ENCODE measurements around the gene BCL6B.

BCL6B gene

GRCh38 chr17:7010523-7010922, 12.3 kb upstream of the BCL6B start:
- DNase-seq (ENCODE audit: low read depth), result no peak

DNA sequence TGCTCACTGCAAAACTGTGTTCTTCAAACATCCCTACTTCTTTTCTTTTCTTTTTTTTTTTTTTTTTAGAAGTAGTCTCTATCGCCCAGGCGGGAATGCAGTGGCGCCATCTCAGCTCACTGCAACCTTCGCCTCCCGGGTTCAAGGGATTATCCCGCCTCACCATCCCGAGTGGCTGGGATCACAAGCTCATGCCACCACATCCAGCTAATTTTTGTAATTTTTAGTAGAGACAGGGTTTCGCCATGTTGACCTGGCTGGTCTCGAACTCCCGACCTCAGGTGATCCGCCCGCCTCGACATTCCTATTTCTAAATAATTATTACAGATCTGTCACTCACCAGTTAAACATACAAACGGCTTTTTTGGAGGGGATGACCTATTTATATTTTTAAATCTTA, 11.4 kb upstream of the BCL6B start:
- no peak for DNase-seq (ENCODE audit: low read depth)

GRCh38 chr17:7011942-7012254, 11.0 kb upstream of the BCL6B start:
- no peak for DNase-seq (ENCODE audit: low read depth)

DNA sequence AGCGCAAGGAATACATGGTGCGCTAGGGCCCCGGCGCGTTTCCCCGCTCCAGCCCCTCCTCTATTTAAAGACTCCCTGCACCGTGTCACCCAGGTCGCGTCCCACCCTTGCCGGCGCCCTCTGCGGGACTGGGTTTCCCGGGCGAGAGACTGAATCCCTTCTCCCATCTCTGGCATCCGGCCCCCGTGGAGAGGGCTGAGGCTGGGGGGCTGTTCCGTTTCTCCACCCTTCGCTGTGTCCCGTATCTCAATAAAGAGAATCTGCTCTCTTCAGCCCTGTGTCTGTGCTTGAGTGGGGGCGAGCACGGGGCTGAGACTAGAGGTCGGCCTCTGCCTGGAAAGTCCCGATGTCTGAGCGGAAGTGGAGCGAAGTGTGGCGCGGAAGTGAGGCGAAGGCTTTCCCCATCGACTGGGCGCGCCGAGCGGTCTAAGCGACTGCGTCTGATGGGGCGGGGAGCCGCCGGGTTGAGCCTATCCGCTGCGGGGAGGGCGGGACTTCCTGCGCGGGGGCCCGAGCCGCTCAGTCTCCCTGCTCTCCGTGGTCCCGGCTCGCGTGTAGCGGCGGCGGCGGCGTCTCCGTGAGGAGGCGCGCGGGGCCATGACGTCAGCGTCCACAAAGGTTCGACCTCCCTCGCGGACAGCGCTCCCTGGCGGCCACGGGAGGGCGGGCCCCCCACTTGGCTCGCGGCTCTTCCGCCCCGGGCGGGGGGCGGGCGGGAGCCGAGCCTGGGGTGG, 8.4 kb upstream of the BCL6B start:
- peak; percentile 97 for DNase-seq (ENCODE audit: low read depth)

DNA sequence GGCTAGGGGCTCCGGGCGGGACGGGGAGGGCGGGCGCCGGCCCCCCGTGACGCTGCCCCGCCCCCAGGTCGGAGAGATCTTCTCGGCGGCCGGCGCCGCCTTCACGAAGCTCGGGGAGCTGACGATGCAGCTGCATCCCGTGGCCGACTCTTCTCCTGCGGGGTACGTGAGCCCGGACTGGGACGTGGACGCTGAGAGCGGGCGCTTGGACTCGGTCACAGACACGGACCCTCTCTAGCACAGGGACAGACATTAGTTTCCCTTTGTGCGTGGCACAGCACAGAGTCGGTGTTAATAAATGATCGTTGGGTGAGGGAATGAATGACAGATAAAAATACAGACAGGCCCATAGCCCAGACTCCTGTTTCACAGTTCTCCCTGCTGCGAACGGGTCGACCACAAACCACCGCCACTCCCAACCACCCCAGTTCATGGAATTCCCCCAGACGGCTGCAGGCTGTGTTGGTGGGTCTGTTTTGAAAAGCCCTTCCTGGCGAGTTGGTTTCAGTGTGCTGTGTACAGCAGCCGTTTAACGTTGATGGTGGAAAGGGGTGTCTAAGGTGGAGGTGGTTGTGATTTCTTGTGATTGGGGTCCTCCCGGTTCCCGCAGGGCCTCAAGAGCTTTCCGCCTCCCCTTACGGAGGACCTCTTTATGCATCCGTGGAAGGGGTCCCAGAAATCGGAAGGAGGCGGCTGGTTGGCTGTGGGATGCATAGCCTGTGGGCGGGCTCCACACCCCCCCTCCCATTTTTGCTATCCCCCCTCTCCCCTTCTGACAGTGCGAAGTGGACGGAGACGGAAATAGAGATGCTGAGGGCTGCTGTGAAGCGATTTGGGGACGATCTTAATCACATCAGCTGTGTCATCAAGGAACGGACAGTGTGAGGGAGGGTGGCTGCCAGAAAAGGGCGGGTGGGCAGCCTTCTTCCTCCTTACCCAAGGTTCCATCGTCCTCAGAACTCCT, 7.6 kb upstream of the BCL6B start:
- peak; percentile 56 for DNase-seq (ENCODE audit: low read depth)

DNA sequence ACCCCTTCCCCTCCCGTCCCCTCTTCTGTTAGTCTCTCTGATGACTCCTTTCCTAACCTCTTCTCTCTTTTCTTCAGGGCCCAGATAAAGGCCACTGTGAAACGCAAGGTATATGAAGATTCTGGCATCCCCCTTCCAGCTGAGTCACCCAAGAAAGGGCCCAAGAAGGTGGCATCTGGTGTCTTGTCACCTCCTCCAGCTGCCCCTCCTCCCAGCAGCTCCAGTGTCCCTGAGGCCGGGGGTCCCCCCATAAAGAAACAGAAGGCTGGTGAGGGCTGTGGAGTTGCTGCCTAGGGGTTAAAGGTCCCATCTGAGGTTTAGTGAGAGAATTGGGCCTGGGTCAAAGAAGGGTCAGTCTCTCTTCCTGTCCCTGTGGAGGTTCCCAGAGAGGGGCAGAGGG, 6.4 kb upstream of the BCL6B start:
- DNase-seq (ENCODE audit: low read depth), result no peak

DNA sequence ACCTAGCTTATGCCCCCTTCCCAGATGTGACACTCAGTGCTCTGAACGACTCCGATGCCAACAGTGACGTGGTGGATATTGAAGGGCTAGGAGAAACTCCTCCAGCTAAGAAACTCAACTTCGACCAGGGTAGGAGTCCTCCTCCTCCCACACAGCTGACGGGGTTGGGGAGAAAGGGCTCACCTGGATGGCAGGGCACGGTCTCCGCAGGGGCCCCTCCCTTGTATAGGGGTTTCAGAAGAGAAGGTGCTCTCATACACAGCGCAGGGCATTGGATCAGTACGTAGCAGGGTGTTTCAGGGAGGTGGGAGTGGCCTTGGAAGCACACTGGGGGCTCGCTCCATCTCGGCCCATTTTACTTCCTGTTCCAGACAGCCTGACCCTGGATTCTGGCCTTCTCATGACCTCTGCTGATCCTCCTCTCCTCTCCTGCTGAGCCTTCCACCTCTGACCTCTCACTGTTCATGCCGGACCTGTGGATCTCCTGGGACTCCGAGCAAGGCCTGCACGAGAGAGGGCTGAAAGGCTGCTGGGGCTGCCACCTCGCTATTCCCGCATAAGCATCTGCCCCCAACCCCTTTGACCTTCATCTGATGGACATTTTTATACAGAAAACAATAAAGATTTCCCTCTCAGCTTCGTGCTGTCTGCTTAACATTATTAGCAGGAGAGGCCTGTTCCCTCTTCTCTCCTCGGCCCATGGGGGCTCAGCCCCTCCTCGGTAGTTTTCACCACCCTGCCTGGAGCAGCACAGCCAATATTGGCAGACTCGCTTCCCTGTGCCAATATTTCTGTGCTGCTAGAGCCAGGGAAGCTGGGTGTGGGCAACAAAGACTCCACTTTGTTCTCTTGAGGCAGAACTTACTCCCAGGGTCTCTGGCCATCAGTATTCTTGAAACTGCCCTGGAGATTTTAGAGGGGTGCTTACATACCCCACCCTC, 5.7 kb upstream of the BCL6B start:
- DNase-seq (ENCODE audit: low read depth), result no peak

GRCh38 chr17:7017827-7018200, 5.0 kb upstream of the BCL6B start:
- DNase-seq (ENCODE audit: low read depth), result no peak

- DNase-seq (ENCODE audit: low read depth), result no peak
Observed at GRCh38 chr17:7018331-7018964, 4.4 kb upstream of the BCL6B start.

DNA sequence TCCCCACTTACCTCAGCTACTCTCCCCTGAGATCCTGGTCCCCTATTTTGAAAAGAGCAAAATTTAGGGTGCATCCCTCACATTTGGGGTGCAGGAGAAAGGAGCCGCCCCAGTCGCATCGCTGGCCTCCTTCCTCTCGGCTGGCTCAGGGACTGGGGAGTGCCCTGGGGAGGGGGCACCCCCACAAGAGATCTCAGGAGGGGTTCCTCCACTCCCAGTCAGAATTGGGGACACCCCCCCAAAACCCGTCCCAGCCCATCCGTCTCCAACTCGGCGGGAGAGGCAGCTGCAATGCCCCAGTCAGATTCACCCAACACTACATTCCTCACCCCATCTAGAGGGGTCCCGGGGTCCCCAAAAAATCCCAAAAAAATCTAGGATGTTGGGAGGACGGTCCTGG, 3.5 kb upstream of the BCL6B start:
- DNase-seq (ENCODE audit: low read depth), result no peak

GRCh38 chr17:7019839-7020519, 2.9 kb upstream of the BCL6B start:
- no peak for DNase-seq (ENCODE audit: low read depth)

- no peak for DNase-seq (ENCODE audit: low read depth)
Observed at GRCh38 chr17:7020894-7021664, 1.8 kb upstream of the BCL6B start.

DNA sequence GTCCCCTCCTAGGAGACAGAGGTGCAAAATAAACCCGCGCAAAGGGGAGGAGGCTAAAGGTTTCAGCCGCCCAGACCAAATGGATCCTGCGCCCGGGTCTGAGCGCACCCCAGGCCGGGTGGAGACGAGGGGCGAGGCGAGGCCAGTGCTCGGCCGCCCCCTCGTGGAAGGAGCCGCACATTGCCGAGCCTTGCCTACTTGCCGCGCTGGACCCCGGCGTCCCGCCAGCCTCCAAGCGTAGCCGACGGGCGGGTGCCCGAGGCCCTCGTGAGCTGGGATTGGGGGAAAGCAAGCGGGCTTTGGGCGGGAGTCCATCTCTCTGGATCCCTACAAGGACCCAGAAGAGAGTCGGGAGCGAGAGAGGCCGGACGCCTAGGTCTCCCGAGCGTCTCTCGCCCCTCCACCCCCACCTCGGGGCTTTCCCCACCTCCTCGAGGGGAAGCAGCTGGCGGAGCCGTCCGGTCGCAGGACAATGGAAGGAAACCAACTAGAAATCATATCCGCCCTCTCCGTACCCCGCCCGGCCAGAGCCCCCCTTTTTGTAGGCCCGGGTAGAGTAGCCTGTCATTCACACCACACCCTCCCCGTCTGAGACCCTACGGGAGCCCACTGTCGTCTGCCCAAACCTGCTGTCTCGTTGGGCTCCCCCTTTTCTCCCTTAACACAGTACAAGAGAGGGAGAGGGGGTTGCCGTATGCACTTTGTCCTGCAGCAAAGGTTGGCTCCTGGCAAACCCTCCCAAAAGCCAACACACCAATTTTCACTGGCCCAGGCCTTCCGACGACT, 664 bp upstream of the BCL6B start:
- DNase-seq (ENCODE audit: low read depth), result peak; percentile 57

DNA sequence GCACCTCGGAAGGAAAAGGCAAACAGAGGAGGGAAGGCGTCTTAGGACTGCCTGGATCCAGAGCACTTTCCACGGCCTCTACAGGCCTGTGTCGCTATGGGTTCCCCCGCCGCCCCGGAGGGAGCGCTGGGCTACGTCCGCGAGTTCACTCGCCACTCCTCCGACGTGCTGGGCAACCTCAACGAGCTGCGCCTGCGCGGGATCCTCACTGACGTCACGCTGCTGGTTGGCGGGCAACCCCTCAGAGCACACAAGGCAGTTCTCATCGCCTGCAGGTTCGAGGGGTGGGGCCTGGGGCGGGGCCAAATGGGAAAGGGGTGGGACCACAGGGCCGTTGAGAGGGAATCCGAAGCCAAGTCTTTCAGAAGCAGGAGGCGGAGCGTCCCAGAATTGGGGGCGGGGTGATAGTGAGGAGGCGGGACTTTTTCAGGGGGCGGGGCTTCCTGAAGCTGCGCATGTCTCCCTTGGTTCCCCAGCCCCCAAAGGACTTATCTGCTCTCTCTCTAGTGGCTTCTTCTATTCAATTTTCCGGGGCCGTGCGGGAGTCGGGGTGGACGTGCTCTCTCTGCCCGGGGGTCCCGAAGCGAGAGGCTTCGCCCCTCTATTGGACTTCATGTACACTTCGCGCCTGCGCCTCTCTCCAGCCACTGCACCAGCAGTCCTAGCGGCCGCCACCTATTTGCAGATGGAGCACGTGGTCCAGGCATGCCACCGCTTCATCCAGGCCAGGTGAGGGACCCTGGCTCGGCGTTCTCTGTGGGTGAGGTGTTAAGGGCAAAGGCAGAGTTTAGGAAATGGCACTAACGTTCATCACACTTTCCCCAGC, 939 bp downstream of the BCL6B start:
- peak; percentile 90 for DNase-seq (ENCODE audit: low read depth)

DNA sequence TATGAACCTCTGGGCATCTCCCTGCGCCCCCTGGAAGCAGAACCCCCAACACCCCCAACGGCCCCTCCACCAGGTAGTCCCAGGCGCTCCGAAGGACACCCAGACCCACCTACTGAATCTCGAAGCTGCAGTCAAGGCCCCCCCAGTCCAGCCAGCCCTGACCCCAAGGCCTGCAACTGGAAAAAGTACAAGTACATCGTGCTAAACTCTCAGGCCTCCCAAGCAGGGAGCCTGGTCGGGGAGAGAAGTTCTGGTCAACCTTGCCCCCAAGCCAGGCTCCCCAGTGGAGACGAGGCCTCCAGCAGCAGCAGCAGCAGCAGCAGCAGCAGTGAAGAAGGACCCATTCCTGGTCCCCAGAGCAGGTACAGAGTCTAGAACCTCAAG, 1.5 kb downstream of the BCL6B start:
- DNase-seq (ENCODE audit: low read depth), result no peak

DNA sequence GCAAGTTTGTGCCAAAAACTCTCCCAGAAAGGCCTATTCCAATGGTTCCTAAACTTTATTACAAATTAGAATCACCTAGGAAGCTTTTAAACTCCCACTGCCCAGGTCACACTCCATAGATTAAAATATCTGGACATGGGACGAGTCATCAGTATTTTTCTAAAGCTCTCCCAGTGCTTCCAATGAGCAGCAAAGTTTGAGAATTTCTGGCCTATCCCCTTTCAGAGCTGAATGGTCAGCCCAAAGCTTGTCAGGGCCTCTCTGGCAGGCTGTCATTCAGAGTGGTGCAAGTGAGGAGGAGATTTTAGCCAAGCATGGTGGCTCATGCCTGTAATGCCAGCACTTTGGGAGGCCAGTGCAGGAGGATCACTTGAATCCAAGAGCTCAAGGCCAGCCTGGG, 2.4 kb downstream of the BCL6B start:
- DNase-seq (ENCODE audit: low read depth), result no peak

DNA sequence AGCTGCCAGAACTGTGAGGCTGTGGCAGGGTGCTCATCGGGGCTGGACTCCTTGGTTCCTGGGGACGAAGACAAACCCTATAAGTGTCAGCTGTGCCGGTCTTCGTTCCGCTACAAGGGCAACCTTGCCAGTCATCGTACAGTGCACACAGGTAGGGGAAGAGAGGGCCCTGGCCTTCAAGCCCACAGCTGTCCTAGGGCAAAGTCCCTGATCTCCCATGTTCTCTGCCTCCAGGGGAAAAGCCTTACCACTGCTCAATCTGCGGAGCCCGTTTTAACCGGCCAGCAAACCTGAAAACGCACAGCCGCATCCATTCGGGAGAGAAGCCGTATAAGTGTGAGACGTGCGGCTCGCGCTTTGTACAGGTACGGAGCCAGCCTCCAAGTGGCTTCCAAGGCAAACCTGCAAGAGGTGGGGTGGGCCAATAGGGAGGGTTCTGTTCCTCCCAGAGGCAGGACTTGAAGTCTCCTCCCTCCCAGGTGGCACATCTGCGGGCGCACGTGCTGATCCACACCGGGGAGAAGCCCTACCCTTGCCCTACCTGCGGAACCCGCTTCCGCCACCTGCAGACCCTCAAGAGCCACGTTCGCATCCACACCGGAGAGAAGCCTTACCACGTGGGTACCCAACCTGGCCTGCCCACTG, 3.7 kb downstream of the BCL6B start:
- DNase-seq (ENCODE audit: low read depth), result no peak

GRCh38 chr17:7027335-7027734, 4.5 kb downstream of the BCL6B start:
- DNase-seq (ENCODE audit: low read depth), result no peak
